ENCODE data around the gene CHAC1.

Gene CHAC1

DNA sequence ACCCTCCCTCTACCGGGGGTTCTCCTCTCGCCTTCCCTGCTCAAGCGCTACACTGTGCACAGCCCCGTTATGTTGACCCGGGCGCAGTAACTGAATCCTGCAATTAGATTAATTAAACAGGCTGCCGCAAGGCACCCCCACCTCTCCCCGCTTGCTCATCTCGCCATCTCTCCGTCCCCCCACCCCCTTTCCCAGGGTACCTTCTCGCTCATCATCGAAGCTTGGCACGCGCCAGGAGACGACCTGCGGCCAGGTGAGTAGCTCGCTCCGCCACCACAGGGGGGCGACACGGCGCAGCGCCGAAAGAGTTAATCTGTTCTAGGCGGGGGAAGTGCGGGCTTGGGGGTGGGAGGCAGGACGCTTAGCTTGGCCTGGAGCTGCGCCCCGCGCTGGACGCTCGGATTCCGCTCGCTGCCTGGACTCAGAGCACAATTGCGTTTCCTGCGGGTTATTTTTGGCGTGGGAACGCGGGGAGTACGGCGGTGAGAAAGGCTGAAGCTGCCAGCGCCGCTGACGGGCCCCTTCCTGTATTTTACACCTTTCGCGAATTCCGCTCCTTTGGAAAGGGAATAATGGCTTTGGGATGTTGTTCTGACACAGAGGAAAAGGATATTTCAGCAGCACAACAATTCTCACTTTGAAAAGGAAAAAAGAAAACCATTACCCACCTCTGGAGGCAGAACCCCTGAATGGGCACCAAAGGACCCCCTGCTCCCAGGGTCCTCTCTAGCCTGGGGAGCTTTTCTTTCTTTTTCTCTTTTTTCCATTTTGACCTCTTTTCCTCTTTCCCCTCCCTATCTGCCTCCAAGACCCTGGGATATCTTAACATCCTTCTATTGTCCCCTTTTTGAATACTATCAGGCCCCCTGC lies 22.6 kb upstream of the CHAC1 start:
- 2% methylated on average over 46 of the region's 46 CpGs for WGBS, 2 experiments
- peaks cover 91% of the 10 kb centered on the region for H3K27me3 ChIP-seq (ENCODE audit: control insufficient read depth, insufficient read depth, low read length, poor library complexity, severe bottlenecking)
- no peaks in the 10 kb centered on the region for H3K9me3 ChIP-seq (ENCODE audit: control insufficient read depth, low read length)
- H3K36me3 ChIP-seq (ENCODE audit: control insufficient read depth, insufficient read depth, low read length) = no peaks in the 10 kb centered on the region
- no peak overlapping the region for H3K27ac ChIP-seq (ENCODE audit: insufficient read depth, low read depth, low read length, poor library complexity, severe bottlenecking)
- H3K4me3 ChIP-seq (ENCODE audit: insufficient read depth, low read depth, low read length) = peak overlapping the region; percentile 22
- peaks cover 47% of the 10 kb centered on the region for H3K4me1 ChIP-seq (ENCODE audit: control insufficient read depth, insufficient read depth, low read length)

DNA sequence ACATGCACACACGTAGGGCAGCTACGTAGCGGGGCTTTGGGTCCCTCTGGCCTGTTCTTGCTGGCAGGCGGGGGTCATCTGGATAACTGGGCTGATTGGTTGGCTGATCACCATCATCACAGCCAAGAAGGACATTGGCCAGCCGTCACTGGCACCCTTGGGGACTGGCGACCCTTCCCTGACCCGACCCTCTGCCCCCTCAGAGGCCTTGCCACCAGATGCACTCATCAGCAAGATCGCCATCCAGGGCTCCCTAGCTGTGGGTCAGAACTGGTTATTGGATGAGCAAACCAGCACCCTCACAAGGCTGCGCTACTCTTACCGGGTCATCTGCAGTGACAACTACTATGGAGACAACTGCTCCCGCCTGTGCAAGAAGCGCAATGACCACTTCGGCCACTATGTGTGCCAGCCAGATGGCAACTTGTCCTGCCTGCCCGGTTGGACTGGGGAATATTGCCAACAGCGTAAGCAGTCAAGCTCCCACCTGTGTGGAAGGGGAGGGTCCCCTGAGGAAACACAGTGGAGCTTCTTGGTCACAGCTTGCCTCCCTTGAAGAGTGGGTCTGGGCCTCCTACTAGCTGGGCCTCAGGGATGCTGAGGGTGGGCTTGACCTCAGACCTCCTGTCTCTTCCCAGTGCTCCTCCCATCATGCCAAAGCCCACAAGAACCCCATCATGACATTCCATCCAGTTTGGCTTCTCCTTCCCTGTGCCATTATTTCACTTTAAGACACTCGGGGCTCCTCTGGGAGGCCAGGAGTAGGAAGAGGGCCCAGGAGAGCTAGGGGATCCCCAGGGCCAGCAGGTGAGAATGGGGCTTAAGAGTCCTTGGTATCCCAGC lies 21.8 kb upstream of the CHAC1 start:
- Histone ChIP-seq H3K27me3 (ENCODE audit: control insufficient read depth, insufficient read depth, low read length, poor library complexity, severe bottlenecking) (peaks cover 83% of the 10 kb centered on the region), H3K27ac (ENCODE audit: insufficient read depth, low read depth, low read length, poor library complexity, severe bottlenecking) (no peak overlapping the region), H3K36me3 (ENCODE audit: control insufficient read depth, insufficient read depth, low read length) (no peaks in the 10 kb centered on the region), H3K4me3 (ENCODE audit: insufficient read depth, low read depth, low read length) (no peak overlapping the region), H3K9me3 (ENCODE audit: control insufficient read depth, low read length) (no peaks in the 10 kb centered on the region), H3K4me1 (ENCODE audit: control insufficient read depth, insufficient read depth, low read length) (peaks cover 41% of the 10 kb centered on the region)
- WGBS, 2 experiments = 75 to 78% methylated on average over 16 of the region's 16 CpGs

DNA sequence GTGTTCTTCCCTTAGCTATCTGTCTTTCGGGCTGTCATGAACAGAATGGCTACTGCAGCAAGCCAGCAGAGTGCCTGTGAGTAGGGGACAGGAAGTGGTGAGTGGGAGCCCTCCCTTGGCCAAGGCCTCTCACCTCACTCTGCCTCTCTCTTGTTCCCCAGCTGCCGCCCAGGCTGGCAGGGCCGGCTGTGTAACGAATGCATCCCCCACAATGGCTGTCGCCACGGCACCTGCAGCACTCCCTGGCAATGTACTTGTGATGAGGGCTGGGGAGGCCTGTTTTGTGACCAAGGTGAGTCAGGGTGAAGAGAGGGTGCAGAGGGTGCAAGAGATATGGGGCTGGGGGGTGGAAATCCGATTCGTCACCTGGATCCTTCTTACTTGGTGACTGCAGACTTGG lies 21.1 kb upstream of the CHAC1 start:
- Histone ChIP-seq H3K36me3 (ENCODE audit: control insufficient read depth, insufficient read depth, low read length) (no peaks in the 10 kb centered on the region), H3K27ac (ENCODE audit: insufficient read depth, low read depth, low read length, poor library complexity, severe bottlenecking) (no peak overlapping the region), H3K27me3 (ENCODE audit: control insufficient read depth, insufficient read depth, low read length, poor library complexity, severe bottlenecking) (peaks cover 76% of the 10 kb centered on the region), H3K9me3 (ENCODE audit: control insufficient read depth, low read length) (no peaks in the 10 kb centered on the region), H3K4me3 (ENCODE audit: insufficient read depth, low read depth, low read length) (no peak overlapping the region), H3K4me1 (ENCODE audit: control insufficient read depth, insufficient read depth, low read length) (peaks cover 40% of the 10 kb centered on the region)
- 69 to 70% methylated on average over 8 of the region's 8 CpGs for WGBS, 2 experiments

DNA sequence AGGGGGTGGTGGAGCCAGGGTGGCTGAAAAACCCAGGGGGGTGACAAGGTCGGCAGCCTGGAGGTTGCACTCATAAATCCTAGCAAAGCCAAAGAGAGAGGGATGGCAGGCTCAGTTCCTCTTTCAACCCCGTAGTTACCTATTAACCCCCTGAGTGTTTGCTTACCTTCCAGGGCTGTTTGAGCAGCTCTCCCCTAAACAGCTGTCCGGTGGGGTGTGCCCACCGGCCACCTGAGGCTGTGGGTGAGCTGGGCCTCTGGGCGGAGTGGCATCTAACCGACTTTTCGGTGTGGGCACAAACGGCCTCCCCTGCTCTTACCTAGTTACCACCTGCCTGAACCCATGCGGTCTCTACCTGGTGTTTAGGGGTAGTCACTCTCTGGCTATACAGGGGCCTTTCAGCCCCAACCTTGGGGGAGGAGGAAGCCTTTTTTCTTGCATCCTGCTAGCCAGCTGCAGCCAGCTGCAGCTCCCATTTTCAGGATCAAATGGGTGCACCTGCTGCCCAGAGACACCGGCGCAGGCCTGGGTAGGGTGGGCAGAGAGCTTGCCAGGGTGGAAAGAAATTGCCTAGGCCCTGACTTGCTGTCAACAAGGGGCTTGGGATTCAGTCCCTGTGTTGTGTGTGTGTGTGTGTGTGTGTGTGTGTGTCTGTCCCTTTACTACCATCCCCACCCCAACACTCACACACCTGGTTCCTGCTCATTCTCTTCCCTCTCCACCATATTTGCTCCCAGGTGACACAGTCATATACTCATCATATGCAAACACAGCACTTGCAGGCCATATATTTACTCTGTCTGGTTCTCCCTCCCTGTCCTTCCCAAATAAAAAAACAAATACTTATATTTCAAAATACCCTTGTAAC lies 20.4 kb upstream of the CHAC1 start:
- WGBS, 2 experiments = 82 to 83% methylated on average over 11 of the region's 11 CpGs
- Histone ChIP-seq H3K36me3 (ENCODE audit: control insufficient read depth, insufficient read depth, low read length) (no peaks in the 10 kb centered on the region), H3K4me3 (ENCODE audit: insufficient read depth, low read depth, low read length) (no peak overlapping the region), H3K27me3 (ENCODE audit: control insufficient read depth, insufficient read depth, low read length, poor library complexity, severe bottlenecking) (peaks cover 69% of the 10 kb centered on the region), H3K27ac (ENCODE audit: insufficient read depth, low read depth, low read length, poor library complexity, severe bottlenecking) (no peak overlapping the region), H3K4me1 (ENCODE audit: control insufficient read depth, insufficient read depth, low read length) (peaks cover 34% of the 10 kb centered on the region), H3K9me3 (ENCODE audit: control insufficient read depth, low read length) (no peaks in the 10 kb centered on the region)

DNA sequence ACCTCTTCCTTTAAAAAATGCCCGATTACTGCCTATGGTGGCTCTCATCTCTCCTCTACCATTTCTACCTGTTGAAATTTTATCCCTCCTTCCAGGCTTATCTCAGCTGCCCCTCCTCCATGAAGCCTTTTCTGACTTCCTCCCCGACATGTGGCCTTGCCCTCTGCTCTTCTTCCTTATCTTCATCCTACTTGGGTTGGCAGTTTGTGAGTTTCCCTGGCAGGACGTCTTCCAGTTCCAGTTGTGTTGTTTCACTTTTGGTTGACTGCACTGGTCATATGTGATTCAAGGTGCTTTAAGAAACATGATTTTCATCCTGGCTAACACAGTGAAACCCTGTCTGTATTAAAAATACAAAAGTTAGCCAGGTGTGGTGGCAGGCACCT lies 19.8 kb upstream of the CHAC1 start:
- Histone ChIP-seq H3K27ac (ENCODE audit: insufficient read depth, low read depth, low read length, poor library complexity, severe bottlenecking) (no peak overlapping the region), H3K4me3 (ENCODE audit: insufficient read depth, low read depth, low read length) (no peak overlapping the region), H3K4me1 (ENCODE audit: control insufficient read depth, insufficient read depth, low read length) (peaks cover 28% of the 10 kb centered on the region), H3K27me3 (ENCODE audit: control insufficient read depth, insufficient read depth, low read length, poor library complexity, severe bottlenecking) (peaks cover 63% of the 10 kb centered on the region), H3K36me3 (ENCODE audit: control insufficient read depth, insufficient read depth, low read length) (no peaks in the 10 kb centered on the region), H3K9me3 (ENCODE audit: control insufficient read depth, low read length) (no peaks in the 10 kb centered on the region)
- 81 to 88% methylated on average over 3 of the region's 3 CpGs for WGBS, 2 experiments

DNA sequence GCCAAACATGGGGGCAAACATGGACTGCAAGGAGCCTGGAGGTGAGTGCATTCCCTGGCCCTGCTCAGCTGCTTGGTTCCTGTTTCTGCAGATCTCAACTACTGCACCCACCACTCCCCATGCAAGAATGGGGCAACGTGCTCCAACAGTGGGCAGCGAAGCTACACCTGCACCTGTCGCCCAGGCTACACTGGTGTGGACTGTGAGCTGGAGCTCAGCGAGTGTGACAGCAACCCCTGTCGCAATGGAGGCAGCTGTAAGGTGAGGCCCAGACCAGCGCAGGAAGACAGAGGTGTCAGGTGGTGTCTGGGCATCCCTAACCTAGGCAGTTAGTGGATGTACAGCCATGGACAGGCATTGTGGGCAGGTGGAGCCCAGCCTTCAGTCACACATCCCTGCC lies 18.8 kb upstream of the CHAC1 start:
- H3K27ac ChIP-seq (ENCODE audit: insufficient read depth, low read depth, low read length, poor library complexity, severe bottlenecking) = no peak overlapping the region
- no peaks in the 10 kb centered on the region for H3K9me3 ChIP-seq (ENCODE audit: control insufficient read depth, low read length)
- peaks cover 21% of the 10 kb centered on the region for H3K4me1 ChIP-seq (ENCODE audit: control insufficient read depth, insufficient read depth, low read length)
- H3K27me3 ChIP-seq (ENCODE audit: control insufficient read depth, insufficient read depth, low read length, poor library complexity, severe bottlenecking) = peaks cover 53% of the 10 kb centered on the region
- no peak overlapping the region for H3K4me3 ChIP-seq (ENCODE audit: insufficient read depth, low read depth, low read length)
- H3K36me3 ChIP-seq (ENCODE audit: control insufficient read depth, insufficient read depth, low read length) = no peaks in the 10 kb centered on the region
- 92% methylated on average over 6 of the region's 6 CpGs for WGBS, 2 experiments

DNA sequence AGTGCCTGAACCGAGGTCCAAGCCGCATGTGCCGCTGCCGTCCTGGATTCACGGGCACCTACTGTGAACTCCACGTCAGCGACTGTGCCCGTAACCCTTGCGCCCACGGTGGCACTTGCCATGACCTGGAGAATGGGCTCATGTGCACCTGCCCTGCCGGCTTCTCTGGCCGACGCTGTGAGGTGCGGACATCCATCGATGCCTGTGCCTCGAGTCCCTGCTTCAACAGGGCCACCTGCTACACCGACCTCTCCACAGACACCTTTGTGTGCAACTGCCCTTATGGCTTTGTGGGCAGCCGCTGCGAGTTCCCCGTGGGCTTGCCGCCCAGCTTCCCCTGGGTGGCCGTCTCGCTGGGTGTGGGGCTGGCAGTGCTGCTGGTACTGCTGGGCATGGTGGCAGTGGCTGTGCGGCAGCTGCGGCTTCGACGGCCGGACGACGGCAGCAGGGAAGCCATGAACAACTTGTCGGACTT lies 17.0 kb upstream of the CHAC1 start:
- Histone ChIP-seq H3K4me3 (ENCODE audit: insufficient read depth, low read depth, low read length) (no peak overlapping the region), H3K4me1 (ENCODE audit: control insufficient read depth, insufficient read depth, low read length) (peaks cover 18% of the 10 kb centered on the region), H3K36me3 (ENCODE audit: control insufficient read depth, insufficient read depth, low read length) (no peaks in the 10 kb centered on the region), H3K27me3 (ENCODE audit: control insufficient read depth, insufficient read depth, low read length, poor library complexity, severe bottlenecking) (peaks cover 48% of the 10 kb centered on the region), H3K27ac (ENCODE audit: insufficient read depth, low read depth, low read length, poor library complexity, severe bottlenecking) (no peak overlapping the region), H3K9me3 (ENCODE audit: control insufficient read depth, low read length) (no peaks in the 10 kb centered on the region)
- WGBS, 2 experiments = 95 to 96% methylated on average over 31 of the region's 31 CpGs

DNA sequence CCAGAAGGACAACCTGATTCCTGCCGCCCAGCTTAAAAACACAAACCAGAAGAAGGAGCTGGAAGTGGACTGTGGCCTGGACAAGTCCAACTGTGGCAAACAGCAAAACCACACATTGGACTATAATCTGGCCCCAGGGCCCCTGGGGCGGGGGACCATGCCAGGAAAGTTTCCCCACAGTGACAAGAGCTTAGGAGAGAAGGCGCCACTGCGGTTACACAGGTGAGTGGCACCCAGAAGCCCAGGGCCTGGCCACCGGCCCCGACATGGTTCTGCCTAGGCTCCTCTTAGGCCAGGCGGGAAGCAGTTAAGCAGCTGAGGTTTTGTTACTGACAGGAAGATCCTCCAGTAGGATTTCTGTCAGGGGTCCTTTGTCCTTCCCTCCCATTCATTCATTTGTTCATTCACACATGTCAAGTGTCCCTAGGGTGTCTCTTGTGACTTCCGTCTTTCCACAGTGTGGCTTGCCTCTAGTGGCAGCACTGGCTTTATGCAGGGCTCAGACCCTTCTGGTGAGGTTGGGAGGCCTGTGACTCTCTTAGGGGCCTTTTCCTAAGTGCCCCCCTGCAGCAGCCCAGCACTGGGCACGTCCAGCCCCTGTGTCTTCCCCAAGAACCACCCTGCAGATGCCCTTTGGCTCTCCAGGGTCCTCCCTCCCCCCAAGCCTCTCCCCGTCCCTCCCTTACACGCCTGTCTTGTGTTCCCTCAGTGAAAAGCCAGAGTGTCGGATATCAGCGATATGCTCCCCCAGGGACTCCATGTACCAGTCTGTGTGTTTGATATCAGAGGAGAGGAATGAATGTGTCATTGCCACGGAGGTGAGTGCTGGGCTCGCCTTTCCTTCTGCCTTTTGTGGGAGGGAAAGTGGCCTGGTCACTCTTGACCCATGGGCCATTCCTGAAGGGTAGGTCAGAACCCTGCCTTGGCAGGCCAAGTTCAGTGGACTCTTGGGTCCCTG lies 16.3 kb upstream of the CHAC1 start:
- Histone ChIP-seq H3K27me3 (ENCODE audit: control insufficient read depth, insufficient read depth, low read length, poor library complexity, severe bottlenecking) (peaks cover 46% of the 10 kb centered on the region), H3K9me3 (ENCODE audit: control insufficient read depth, low read length) (no peaks in the 10 kb centered on the region), H3K27ac (ENCODE audit: insufficient read depth, low read depth, low read length, poor library complexity, severe bottlenecking) (no peak overlapping the region), H3K36me3 (ENCODE audit: control insufficient read depth, insufficient read depth, low read length) (no peaks in the 10 kb centered on the region), H3K4me1 (ENCODE audit: control insufficient read depth, insufficient read depth, low read length) (peaks cover 18% of the 10 kb centered on the region), H3K4me3 (ENCODE audit: insufficient read depth, low read depth, low read length) (no peak overlapping the region)
- WGBS, 2 experiments = 78 to 83% methylated on average over 15 of the region's 15 CpGs
